C4-2B (cell line): ENCODE data around the gene ATP6V0E1.

Source experiments
- ZFX ChIP-seq: fragments of 450-650 bp; IDR thresholded peaks from 2 replicates; pipeline ENCODE4 v1.6.1; 2017
- TF ChIP-seq, protein P1 (sequence below): fragments of 450-650 bp; conservative IDR thresholded peaks from 2 replicates; pipeline ENCODE4 v1.5.1; 2017; ENCODE audit warnings: mild to moderate bottlenecking

DNA sequence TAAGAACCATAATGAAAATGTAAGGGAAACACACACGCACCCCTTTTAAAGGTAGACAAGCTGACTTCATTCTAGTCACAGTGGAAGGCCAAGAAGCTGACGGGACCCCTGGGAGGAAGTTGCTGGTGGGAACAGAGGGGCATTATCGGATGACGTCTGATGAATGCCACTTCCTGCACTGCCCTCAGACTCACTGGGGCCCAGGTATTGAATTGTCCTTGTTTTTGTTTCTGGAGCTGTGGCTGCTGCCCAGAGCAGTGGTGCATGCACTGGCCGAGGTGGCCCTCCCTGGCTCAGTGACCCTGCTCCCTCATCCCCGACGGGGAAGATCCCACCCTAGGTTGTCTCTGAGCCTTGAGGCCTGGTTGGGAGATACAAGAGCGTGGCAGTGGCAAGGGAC is 39.7 kb upstream of the ATP6V0E1 start:
- TF ChIP-seq, protein P1, sequence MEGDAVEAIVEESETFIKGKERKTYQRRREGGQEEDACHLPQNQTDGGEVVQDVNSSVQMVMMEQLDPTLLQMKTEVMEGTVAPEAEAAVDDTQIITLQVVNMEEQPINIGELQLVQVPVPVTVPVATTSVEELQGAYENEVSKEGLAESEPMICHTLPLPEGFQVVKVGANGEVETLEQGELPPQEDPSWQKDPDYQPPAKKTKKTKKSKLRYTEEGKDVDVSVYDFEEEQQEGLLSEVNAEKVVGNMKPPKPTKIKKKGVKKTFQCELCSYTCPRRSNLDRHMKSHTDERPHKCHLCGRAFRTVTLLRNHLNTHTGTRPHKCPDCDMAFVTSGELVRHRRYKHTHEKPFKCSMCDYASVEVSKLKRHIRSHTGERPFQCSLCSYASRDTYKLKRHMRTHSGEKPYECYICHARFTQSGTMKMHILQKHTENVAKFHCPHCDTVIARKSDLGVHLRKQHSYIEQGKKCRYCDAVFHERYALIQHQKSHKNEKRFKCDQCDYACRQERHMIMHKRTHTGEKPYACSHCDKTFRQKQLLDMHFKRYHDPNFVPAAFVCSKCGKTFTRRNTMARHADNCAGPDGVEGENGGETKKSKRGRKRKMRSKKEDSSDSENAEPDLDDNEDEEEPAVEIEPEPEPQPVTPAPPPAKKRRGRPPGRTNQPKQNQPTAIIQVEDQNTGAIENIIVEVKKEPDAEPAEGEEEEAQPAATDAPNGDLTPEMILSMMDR = no peak
- no peak for TF ChIP-seq ZFX
